GM19238 (cell line): ENCODE results near the gene TNFSF11.

Source experiments
- DNase-seq: peaks from one replicate; pipeline ENCODE4 v3.0.0; 2011; ENCODE audit warnings: low spot score; ENCODE audit not compliant: insufficient read length

TNFSF11 gene

GRCh38 chr13:42652642-42653415, 78.9 kb downstream of the TNFSF11 start:
- DNase-seq: no peak

GRCh38 chr13:42653679-42654078, 79.7 kb downstream of the TNFSF11 start:
- DNase-seq: no peak

- DNase-seq: no peak
These were observed 80.3 kb downstream of the TNFSF11 start for GRCh38 chr13:42654212-42654611.

GRCh38 chr13:42654722-42655121, 80.8 kb downstream of the TNFSF11 start:
- DNase-seq: no peak

- no peak for DNase-seq
These were observed 82.2 kb downstream of the TNFSF11 start for GRCh38 chr13:42656161-42656560.

GRCh38 chr13:42656958-42657357, 83.0 kb downstream of the TNFSF11 start:
- DNase-seq: no peak
